HG03064 (cell line): ENCODE results near the gene NDNF.

Experiments
- ATAC-seq: cut with Tn5 transposase; IDR thresholded peaks from one replicate; pipeline ENCODE4 v1.9.1; 2021; ENCODE audit warnings: low read depth; ENCODE audit not compliant: unreplicated experiment

The NDNF gene

DNA sequence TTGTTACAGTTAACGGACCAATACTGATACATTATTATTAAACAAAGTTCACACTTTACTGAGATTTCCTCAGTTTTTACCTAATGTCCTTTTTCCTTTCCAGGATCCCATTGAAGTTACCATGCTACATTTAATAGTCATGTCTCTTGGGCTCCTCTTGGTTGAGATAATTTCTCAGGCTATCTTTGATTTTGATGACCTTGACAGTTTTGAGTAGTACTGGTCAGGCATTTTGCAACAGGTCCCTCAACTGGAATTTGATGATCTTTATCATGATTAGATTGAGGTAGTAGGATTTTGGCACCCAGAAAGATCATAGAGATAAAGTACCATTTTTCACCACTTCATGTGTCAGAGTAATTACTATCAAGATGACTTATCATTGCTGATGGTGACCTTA, 53.8 kb downstream of the NDNF start:
- no peak for ATAC-seq

DNA sequence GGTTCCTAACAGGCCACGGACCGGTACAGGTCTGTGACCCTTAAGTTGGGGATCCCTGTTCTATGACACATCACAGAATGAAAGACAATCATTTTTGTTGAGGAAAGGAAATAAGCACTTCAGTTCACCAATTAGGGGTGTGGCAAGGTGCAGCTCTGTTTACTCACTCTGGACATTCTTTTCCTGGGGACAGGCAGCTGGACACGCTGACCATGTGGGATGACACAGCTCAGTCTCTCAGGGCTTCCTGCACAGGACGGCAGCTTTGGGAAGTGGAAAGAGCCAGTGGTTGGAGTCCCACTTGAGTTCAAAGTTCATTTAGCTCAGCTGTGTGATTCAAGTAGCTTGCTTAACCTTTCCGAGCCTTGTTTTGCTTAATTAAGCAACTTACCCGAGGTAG, 55.7 kb downstream of the NDNF start:
- no peak for ATAC-seq

DNA sequence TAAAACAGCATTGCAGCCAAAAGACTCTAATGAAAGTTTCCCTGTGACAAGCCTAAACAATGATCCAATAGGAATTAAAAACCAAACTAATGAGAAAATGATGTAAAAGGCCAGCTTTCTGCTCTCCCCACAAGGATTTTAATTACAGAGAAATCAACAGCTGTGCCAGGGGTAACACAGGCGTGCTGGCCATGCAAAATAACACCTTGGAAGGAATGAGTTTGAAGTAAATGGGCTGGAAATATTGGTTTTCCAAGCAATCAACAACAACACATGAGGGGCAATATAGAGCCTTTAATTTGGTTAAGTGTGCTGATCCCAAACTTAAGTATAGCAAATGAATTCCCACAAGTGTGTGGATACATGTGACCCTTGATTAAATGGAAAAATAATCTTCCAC, 56.9 kb downstream of the NDNF start:
- no peak for ATAC-seq

DNA sequence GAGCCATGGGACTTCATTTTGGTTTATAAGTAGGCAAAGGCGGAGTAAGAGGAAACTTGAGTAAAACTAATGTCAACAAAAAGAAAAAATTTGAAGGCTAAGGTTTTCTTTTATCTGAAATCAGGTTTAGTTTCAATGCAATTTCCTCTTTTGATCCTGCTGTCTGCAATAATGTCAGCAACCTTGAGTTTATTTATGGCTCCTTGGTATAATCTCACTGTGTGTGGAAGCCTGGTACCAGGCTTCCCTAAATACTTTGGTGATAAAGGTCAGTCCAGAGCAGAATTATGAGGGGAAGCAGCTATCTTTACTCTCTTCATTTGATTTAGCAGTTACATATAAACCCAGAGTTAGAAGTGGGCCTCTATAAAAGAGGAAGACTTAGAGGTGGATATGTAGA, 57.8 kb downstream of the NDNF start:
- ATAC-seq = no peak

DNA sequence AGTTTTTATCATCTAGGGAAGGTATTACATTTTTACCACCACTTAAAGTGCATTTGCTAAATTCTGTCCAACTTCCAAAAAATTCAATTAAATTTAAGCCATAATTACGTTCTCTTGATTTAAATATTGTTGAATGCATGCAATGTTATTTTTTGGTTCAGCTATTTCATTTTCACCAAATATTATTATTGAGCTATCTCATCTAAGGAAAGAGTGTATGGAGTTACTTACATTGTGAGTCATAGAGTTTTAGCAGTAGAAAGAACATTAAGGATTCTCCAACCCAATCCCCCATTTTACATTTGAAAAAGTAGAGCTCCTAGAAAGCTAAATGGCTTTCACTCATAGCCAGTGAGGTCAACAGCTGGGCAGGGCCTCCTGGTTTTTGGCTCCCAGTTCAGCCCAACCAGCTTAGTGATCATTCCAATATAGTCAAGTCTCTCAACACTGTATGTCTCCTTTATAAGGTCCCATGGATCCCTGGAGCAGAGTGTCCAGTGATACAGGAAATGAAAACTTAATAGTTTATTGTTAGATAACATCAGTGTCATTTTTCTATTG, 60.5 kb downstream of the NDNF start:
- no peak for ATAC-seq

DNA sequence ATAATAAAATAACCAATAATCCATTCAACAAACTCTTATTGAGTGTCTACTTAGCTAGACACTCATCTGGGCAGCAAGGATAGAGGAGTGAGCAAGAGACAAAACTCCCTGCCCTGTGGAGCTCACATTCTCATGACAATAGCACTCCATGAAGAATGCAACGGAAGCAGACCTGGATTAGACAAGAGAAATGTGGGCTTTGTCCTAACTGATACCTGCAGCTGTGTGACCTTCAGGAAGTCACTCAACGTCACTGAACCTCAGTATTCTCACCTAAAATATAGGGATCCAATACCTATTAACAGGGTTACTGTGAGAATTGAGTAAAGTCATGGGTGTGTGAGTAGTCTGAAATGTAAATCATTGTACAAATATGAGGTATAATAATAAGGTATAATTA, 61.2 kb downstream of the NDNF start:
- no peak for ATAC-seq

DNA sequence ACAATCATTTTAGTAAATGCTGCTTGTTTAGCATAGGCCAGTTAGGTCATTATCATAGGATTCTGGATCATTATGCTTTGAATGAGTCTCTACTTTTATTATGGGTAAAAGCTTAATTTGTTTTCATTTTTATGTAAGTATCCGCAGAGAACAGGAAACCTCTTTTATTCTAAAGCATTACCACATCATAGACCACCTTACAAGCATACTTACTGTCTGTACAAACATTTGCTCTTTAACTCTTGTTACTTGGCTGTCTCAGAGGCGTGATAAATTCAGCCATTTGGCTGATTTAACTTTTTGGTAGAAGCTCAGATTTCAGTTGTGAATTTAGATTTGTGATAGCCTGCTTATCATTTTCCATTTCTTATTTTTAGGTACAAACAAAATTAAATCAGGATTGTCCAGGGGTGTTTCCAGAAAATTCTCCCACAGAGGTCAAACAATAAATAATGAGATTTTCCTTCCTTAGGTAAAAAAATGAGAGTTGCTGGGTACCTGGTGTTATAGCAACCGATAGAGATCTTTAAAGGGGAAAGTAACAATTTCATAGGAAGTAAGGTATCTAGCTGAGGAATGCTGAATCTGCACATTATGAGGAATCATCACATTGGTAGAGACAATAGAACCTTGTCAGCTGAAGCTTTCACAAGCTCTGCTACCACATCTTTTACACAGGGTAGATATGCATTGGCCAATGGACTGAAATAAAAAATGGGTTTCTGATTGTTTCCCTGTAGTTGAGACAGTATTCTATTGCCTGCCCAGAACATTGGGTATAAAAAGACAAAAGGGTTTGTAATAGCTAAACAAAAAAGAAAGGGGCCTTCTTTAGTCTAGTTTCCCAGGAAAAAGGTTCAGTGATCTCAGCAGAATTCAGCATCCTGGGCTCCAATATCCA, 62.5 kb downstream of the NDNF start:
- ATAC-seq = no peak

DNA sequence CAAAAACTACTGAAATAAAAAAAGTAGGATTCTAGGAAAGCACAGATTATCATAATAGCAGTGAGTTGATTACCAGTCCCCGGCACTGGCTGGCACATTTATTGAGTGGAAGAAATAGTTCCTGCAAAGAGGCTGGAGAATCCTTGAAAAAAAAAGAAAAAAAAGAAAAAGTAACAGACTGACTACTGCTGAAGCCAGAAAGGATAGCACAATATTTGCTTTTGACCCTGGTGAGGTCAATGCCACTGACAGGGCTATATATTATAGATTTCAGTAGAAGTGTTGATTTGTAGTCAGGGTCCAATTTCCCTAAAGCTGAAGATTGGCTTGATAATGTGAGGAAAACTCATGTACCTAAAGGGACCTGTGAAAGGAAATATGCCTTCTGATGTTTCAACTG, 64.7 kb downstream of the NDNF start:
- ATAC-seq = no peak

DNA sequence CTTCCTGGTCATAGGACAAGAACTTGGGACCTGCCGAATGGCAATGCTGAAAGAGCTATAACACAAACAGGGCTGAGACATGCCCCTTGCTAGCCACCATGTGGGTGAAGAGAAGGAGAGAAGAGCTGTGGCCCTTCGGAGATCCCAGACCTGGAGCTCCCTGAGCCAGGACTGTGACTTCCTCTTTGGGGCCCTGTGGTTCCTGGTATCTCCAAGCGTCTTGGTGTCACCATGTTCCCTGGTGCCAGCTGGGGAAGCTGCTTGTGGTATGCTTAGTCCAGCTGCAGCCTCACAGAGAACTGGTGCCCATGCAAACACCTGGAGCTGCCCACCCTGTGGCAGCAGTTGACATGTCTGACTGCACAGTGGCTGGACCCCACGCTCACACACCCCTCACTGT, 68.5 kb downstream of the NDNF start:
- no peak for ATAC-seq

DNA sequence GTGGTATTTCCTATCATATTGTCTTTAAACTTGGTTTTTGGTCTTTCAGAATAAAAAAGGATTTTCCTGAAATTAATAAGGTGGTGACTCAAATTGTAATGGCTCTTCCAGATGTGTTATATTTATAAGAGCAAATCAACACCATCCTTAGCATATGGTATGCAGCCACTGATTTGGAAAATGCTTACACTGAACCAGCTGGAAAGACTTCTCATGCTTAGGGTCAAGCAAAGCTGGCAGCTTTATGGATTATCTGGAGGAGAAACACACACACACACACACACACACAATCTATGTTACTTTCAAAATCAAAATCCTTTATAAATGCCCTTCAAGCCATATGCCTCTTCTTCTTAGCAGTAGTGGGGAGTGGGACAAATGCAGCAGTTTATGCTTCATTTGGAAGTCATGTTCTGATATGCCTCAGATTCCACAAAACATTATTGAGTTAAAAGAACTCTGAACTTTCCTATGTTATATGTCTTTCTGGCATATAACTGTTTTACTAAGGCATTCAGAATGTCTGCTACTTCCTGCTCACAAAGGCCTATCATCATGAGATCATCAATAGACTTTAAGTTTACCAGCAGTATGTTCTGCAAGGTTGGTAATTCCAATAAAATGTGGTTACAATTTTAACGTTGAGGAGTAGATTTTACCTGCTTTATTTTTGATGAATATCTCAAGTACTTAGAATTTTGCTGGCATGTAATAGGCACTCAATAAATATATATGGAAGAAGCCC, 76.9 kb downstream of the NDNF start:
- no peak for ATAC-seq

DNA sequence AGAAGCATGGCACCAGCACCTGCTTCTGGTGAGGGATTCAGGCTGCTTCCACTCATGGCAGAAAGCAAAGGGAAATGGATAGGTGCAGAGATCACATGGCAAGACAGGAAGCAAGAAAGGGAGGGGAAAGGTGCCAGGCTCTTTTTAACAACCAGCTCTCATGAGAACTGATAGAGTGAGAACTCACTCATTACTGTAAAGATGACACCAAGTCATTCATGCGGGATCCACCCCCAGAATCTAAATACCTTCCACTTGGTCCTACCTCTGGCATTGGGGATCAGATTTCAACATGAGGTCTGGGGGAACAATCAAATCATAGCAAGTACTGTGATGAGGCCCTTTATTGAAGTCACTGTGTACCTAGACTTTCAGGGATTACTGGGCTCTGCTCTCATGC, 77.8 kb downstream of the NDNF start:
- ATAC-seq = no peak

DNA sequence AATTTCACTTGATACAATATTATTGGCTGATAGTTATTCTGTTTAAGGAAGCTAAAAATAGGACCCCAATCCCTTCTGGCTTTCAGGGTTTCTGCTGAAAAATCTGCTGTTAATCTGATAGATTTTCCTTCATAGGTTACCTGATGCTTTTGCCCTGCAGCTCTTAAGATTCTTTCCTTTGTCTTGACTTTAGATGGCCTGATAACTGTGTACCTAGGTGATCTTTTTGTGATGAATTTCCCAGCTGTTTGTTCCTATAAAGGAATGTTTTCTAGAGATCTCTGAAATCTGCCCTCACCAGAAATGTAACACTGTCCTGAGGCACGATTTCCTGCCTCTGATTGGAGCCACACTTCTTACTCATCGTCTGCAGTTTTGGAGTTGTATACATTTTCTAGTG, 80.5 kb downstream of the NDNF start:
- no peak for ATAC-seq

DNA sequence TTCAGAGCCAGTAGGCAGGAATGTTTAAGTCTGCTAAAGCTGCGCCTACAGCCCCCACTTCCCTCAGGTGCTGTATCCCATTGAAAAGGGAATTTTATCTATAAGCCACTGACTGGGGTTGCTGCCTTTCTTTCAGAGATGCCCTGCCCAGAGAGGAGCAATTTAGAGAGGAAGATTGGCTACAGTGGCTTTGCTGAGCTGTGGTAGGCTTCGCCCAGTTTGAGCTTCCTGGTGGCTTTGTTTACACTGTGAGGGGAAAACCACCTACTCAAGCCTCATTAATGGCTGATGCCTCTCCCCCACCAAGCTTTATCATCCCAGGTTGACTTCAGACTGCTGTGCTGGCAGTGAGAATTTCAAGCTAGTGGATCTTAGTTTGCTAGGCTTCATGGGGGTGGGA, 82.1 kb downstream of the NDNF start:
- no peak for ATAC-seq
